Sciatic nerve (tissue), 2 donors: Measurements from ENCODE around the gene ALK. TPM values are rescaled to one million over a fixed set of nuclear protein-coding genes. Genes with fewer than 3 reads are reported as not detected.

Experiments used
- ATAC-seq: fragments of 200-7000 bp; cut with Tn5 transposase; one replicate; pipeline ENCODE4 v1.9.1; 2020; ENCODE audit warnings: mild to moderate bottlenecking, moderate library complexity
- DNase-seq: peaks from one replicate; pipeline ENCODE4 v3.0.0-alpha.2; 2020; ENCODE audit warnings: low spot score
- intact Hi-C: fragments of 100-400 bp; cut with DNase I; formaldehyde crosslinking; loops from one replicate; pipeline ENCODE4 v1.14.2; 2022
- total RNA-seq: library from RNA; stranded (reverse); fragmentation: NEBNext Ultra II Directional; extraction: Animal tissue kit (Norgen Biotek cat#: 25700); gene quantifications from one replicate; pipeline ENCODE4 v1.2.1, GENCODE V29; 2021
- donor health status: DM: no; HTN: no; CAD: no.
- donor health status: DM: no; HTN: no; CAD: no.

ALK gene
- total RNA-seq, 1 donor from 2014 or later = 0.18 TPM

DNA sequence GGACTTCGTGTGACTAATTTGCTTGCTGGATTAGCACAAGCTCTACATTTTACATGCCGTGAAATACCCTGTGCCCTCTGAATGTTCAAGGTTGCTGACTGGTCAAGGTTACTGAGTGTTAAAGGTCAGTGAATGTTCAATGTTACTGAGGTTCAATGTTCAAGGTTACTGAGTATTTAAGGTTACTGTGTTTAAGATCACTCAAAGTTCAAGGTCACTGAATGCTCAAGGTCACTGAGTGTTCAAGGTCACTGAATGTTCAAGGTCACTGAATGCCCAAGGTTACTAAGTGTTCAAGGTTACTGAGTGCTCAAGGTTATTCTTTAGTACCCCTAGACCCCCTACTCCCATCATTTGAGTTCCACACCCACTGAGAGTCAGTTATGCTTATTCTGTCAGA, 528.6 kb downstream of the ALK start:
- ATAC-seq (no peak), DNase-seq (no peak)
- intact Hi-C loops = no loop called here

GRCh38 chr2:29390136-29390535, 531.2 kb downstream of the ALK start:
- ATAC-seq (no peak), DNase-seq (no peak)
- intact Hi-C loops = no loop called here

DNA sequence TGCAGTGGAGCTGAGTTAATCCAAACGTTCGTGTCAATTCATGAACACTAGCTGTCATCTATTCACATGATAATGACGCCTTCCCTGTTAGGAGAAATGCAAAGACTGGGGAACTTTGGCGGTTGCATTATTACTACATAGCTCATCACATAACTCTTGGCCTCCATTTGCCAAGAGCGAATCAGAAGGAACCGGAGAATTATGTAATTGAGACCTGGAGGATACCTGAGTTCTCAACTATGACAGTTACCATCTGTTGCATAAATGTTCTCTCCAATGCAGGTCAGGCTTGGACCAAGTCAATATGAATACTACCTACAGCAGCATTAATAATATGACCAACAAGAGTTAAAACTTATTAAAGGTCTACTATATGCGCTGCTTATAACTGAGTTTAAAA, 531.7 kb downstream of the ALK start:
- DNase-seq (no peak), ATAC-seq (no peak)
- intact Hi-C loops = no loop called here

GRCh38 chr2:29388071-29388470, 533.3 kb downstream of the ALK start:
- intact Hi-C loops = no loop called here
- DNase-seq (no peak), ATAC-seq (no peak)

GRCh38 chr2:29382486-29382885, 538.9 kb downstream of the ALK start:
- no peak for DNase-seq
- ATAC-seq = no peak
- intact Hi-C loops = no loop called here

- DNase-seq (no peak), ATAC-seq (no peak)
- intact Hi-C loops = no loop called here
Observed at GRCh38 chr2:29377788-29378187, 543.6 kb downstream of the ALK start.

DNA sequence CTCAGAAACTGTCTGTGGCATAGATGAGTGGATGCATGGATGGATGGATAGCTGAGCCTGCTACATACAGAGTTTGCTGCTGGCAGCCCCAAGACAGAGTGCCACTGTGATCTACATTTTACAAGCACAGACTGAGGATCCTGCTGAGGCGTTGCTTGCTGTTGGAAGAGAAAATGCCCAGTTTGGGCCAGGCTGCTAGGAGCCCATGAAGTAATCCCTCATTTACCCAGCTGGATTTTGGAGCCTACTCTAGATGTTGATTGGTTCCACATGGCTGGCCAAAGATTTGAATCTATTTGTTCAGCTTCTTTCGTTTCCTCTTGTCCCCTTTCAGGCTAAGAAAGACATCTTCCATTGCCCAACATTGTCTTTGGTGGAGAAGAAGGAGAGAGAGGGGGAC, 544.8 kb downstream of the ALK start:
- intact Hi-C loops = no loop called here
- DNase-seq (no peak), ATAC-seq (no peak)

- DNase-seq = no peak
- ATAC-seq = no peak
- intact Hi-C loops = no loop called here
Observed at GRCh38 chr2:29375843-29376242, 545.5 kb downstream of the ALK start.

DNA sequence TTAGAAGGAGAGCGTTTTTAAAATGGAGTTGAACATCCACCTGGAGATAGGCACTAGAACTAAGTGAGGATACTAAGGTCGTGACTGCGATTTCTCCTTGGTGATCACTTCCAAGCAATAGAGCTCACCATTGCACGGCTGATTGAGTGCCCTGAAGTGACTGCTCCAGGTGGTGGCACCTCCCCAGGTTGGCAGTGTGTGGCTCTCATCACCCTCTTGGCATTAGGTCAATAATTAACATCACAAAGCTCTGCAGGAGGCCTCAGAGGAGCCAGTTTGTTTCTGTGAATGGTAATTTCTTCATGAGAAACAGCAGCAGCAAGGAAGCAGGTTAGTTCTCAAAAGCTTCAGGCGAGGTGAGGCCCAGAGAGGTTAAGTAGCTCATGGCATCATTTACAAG, 546.6 kb downstream of the ALK start:
- DNase-seq = no peak
- intact Hi-C loops = no loop called here
- ATAC-seq = no peak

GRCh38 chr2:29373870-29374269, 547.5 kb downstream of the ALK start:
- intact Hi-C loops = no loop called here
- ATAC-seq (no peak), DNase-seq (no peak)

DNA sequence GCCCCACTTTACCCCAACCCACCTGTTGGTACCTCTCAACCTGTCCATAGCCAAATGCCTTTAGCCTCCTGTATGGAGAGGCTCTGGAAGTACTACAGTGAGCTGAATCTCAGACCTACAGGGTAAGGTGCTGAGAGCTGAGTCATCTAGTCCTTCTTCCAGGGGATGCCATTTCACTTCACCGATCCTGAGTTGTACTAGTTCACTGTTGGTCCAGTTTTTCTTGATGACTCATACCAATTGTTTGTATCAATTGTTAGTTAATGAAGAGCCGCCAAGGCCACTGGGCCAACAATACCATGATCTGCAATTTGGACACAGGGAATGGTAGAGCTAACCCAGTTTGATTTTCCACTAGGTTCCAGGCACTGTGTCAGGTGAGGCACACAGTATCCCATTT, 549.2 kb downstream of the ALK start:
- intact Hi-C loops = no loop called here
- ATAC-seq (no peak), DNase-seq (no peak)

- intact Hi-C loops = no loop called here
- no peak for DNase-seq
- no peak for ATAC-seq
Observed at GRCh38 chr2:29370581-29371125, 550.7 kb downstream of the ALK start.

DNA sequence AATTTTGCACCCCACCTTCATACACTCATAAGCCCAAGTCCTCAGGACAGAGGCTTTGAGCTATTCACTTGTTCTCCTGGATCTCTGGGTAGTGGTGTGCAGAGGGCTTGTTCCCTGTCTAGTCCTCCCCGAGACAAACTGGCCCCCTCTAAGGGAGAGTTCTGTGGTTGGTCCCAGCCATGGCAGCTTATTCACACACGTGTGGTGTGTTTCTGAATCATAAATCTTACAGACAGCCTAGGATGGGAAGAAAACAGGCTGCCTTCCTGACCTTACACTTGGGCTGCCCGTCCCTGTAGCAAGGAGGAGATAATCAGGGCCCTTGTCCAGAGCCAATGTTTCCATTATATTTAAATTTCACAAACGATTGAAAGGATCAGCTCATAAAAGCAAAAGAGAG, 551.2 kb downstream of the ALK start:
- no peak for ATAC-seq
- intact Hi-C loops = no loop called here
- DNase-seq = no peak

GRCh38 chr2:29368659-29369040, 552.7 kb downstream of the ALK start:
- ATAC-seq = no peak
- no peak for DNase-seq
- intact Hi-C loops = no loop called here

DNA sequence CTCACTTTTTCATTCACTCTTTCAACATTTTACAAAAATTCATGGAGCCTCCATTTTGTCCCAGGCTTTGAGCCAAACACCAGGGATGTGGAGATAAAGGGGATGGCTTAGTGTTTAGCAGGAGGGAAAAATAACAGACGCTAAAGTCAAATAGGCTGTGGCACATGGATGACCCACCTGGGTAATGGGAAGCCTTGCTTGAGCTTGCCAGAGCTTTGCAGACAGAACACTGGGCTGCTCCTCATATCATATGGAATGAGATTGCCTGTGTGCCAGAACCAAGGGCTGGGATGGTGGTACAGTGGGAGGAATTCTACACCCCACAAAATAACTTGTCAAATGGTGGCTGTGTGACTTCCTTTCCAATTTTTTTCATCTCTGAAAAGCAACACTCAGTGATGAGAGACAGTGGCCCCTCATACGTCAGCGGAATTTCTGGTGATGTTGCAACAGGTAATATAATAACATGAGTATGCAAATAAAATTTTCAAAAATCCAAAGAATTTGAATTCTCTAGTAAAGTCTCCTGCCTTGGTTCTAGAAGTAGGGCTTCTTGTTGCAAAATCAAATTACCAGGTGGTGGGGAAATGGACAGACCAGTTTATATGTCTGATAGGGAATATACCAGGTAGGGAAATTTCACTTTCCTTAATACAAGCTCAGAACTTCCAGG, 553.3 kb downstream of the ALK start:
- DNase-seq (no peak), ATAC-seq (no peak)
- intact Hi-C loops = no loop called here

GRCh38 chr2:29363111-29363510, 558.3 kb downstream of the ALK start:
- ATAC-seq (no peak), DNase-seq (no peak)
- intact Hi-C loops = no loop called here

DNA sequence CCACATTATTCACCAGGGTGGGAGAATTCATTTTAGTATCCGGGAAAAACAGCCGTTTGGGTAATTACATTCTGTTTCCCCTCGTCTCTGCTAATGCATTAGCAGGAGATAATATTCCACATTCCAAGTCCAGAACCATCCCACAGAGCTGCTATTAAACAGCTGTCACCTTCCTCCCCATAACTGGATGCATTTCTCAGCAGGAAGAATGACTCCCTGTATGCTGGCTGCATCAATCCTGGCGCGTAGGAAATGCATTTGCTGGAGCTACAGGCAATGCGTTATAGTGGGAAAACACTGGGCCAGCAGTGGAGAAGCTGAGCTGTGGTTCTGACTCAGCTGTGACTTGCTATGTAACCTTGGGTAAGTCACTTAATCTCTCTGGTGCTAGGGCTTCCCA, 560.2 kb downstream of the ALK start:
- ATAC-seq (no peak), DNase-seq (no peak)
- intact Hi-C loops = no loop called here

DNA sequence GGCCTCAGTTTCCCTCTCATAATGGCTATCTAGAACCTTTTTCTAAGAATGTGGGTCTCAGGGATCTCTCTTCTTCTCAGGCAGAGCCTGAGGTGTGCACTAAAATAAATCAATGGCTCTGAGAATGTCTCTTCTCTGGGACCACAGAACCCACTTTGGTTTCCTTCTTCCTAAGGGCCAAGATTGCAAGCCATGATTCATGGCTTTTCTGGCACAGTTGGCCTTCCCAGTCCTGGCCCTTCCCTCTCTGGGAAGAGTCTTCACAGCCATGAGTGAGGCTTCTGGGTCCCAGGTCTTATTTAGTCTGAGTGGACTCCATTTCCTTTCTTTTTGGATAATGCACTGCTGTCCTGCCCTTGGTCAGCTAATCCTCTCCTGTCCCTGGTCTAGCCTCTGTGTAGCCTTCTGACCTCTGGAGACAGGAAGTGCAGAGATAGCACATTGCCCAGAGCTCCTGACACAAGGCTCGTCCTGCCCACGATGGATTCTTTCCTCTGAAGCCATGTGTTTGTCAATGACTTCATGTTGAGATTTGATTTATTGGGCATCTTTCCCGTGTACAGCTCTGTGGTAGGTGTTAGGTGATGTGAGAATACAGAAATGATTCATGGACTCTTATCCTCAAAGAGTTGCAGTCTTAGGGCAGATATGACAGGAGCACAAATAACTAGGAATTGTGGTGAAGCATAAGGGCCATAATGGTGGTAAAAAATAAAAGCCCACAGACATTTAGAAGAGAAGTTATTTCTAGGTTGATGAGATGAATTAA, 561.2 kb downstream of the ALK start:
- no peak for ATAC-seq

DNA sequence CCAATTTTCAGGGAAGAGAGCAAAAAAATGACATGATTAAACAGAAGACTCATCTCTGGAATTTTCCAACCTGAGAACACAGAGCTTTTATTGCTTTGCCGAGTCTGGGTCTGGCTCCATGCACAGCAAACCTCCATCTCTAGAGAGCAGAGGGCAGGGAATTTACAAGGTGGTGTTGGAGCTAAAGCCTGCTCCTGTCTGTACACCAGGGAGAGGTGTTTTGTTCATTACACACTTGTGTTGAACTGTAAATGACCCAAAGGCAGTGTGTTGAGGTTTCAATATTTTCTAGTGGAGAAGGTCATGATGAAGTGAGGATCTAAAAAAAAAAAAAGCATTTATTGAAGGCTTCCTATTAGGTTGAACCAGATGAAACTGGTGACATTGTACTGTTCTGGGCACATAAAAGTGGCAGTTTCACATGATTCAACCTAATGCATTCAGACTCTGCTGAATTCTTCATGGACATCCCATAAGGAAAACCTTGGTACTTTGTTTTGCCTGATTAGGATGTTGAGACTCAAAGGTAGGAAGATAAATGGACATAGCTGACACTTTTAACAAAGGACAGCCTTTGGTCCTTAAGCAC, 567.9 kb downstream of the ALK start:
- DNase-seq (no peak), ATAC-seq (no peak)
- intact Hi-C loops = no loop called here

More for the DNA sequence above, 561.2 kb downstream of the ALK start:
- DNase-seq = no peak
- intact Hi-C loops = no loop called here

- intact Hi-C loops = no loop called here
- no peak for DNase-seq
- no peak for ATAC-seq
Observed at GRCh38 chr2:29351916-29352591, 569.3 kb downstream of the ALK start.
